ENCODE measurements around the gene ASB6. TPM values are rescaled to one million over a fixed set of nuclear protein-coding genes. Genes with fewer than 3 reads are reported as not detected.

Gene ASB6
- total RNA-seq, 1 donor: 17.8 TPM

DNA sequence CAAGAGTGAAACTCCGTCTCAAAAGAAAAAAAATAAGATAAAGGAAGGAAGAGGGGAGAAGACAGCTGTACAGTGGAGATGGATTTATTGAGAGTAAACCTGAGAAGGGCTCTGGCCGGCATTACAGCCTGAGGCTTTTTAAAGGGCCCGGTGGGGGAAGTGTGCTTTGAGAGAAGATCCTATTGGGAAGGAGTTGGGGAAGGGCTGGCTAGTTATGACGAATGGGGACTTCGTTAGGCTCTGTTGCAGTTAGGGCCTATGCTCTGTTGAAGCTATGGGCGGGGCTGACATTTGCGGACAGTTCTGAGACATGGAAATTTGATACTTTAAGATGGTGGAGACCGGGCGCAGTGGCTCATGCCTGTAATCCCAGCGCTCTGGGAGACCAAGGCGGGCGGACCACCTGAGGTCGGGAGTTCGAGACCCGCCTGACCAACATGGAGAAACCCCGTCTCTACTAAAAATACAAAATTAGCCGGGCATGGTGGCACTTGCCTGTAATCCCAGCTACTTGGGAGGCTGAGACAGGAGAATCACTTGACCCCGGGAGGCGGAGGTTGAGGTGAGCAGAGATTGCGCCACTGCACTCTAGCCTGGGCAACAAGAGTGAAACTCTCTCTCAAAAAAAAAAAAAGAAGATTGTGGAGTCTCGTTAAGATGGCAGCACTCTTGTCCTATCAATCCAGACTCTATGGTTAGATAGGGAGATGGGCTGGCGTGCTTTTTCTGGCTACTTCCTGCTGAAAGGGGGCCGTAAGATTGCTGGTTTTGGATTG is 54.3 kb downstream of the ASB6 start:
- no peak overlapping the region for H3K4me3 ChIP-seq (ENCODE audit: low read length)

DNA sequence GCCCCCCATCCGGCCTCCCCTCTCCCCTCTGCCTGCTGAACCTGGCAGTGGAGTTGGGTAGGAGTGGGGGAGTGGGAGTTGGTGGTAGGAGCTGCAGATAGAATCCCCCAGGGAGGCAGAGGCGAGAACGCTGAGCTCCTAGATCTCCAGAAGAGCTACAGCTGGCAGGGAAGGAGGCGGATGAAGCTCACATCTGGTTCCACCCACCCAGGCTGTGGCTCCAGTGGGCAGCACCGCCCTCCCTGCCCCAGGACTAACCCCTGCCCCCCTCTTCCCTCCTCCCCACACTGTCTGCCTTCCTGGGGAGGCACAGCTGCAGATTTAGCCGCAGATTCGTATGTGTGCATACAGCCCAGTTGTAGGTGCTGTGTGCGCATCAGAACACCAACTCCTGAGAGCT is 55.3 kb downstream of the ASB6 start:
- Histone ChIP-seq H3K4me3 (ENCODE audit: low read length) (no peak overlapping the region), H3K9me3 (ENCODE audit: low read depth, low read length) (no peaks in the 10 kb centered on the region), H3K4me1 (ENCODE audit: insufficient read depth, low read length) (peaks cover 20% of the 10 kb centered on the region), H3K27me3 (ENCODE audit: insufficient read depth, low read length) (no peaks in the 10 kb centered on the region)

More for the DNA sequence above, 54.3 kb downstream of the ASB6 start:
- Histone ChIP-seq H3K4me1 (ENCODE audit: insufficient read depth, low read length) (peaks cover 20% of the 10 kb centered on the region), H3K9me3 (ENCODE audit: low read depth, low read length) (no peaks in the 10 kb centered on the region), H3K27me3 (ENCODE audit: insufficient read depth, low read length) (no peaks in the 10 kb centered on the region)

DNA sequence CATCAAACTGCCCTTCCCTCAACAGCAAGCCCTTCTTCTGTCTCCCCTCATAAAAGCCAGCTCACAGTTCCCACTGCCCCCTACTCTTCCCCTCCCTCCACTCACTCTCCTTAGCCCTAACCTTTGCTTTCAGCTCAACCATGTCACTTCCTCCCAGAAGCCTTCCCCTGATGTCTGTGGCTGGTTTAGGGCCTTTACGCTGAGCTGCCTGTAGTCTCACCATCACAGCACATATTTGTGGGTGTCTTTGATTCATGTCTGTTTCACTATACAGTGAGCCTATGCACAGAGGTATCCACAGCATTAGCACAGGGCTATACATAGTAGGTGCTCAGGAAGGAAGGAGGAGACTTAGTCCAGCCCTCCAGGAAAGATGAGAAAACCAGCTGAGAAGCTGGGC is 55.7 kb downstream of the ASB6 start:
- Histone ChIP-seq H3K9me3 (ENCODE audit: low read depth, low read length) (no peaks in the 10 kb centered on the region), H3K4me1 (ENCODE audit: insufficient read depth, low read length) (peaks cover 20% of the 10 kb centered on the region), H3K4me3 (ENCODE audit: low read length) (no peak overlapping the region), H3K27me3 (ENCODE audit: insufficient read depth, low read length) (no peaks in the 10 kb centered on the region)

DNA sequence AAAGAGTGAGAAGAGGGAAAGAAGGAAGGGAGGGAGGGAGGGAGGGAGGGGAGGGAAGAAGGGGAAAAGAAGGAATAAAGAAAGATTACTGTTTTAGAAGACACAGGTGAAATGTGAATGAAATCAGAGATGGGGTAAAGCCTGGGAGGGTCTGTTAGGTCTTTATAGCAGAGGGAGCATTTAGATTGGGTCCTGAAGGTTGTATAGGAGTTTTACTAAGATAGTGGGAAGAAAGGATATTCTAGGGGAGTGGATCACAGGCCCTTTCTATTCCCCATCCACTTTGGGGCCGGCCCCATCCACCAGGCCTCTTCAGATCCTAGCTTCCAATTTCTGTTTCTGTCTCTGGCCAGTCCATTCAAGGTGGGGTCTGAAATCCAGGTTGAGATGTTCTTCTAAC is 56.6 kb downstream of the ASB6 start:
- no peaks in the 10 kb centered on the region for H3K27me3 ChIP-seq (ENCODE audit: insufficient read depth, low read length)
- H3K4me1 ChIP-seq (ENCODE audit: insufficient read depth, low read length): peaks cover 25% of the 10 kb centered on the region
- H3K4me3 ChIP-seq (ENCODE audit: low read length): no peak overlapping the region
- H3K9me3 ChIP-seq (ENCODE audit: low read depth, low read length): no peaks in the 10 kb centered on the region

Other genes with a start within 250 kb of the ASB6 start
- not detected for gene C9orf50, start 21.1 kb downstream of the ASB6 start, total RNA-seq
- gene NTMT1, start 16.0 kb downstream of the ASB6 start, total RNA-seq: 22.0 TPM
- not detected for gene PRRX2, start 23.5 kb upstream of the ASB6 start, total RNA-seq
- 8.7 TPM for gene PTGES, start 110.9 kb upstream of the ASB6 start, total RNA-seq
- gene TOR1B, start 161.0 kb upstream of the ASB6 start, total RNA-seq: 12.3 TPM
- 20.3 TPM for gene TOR1A, start 182.0 kb upstream of the ASB6 start, total RNA-seq
- gene C9orf78, start 193.1 kb upstream of the ASB6 start, total RNA-seq: 169 TPM
- 17.1 TPM for gene USP20, start 193.3 kb upstream of the ASB6 start, total RNA-seq

All from mononuclear cell (primary cell).